Hematopoietic multipotent progenitor cell treated with erythropoietin and hydrocortisone succinate and interleukin-3 and kit ligand, for 8 days (in vitro differentiated cells): ENCODE results near the gene PCDHA5.

Experiments used
- DNase-seq: peaks from one replicate; pipeline ENCODE4 v3.0.0-alpha.2; 2015

The PCDHA5 gene

DNA sequence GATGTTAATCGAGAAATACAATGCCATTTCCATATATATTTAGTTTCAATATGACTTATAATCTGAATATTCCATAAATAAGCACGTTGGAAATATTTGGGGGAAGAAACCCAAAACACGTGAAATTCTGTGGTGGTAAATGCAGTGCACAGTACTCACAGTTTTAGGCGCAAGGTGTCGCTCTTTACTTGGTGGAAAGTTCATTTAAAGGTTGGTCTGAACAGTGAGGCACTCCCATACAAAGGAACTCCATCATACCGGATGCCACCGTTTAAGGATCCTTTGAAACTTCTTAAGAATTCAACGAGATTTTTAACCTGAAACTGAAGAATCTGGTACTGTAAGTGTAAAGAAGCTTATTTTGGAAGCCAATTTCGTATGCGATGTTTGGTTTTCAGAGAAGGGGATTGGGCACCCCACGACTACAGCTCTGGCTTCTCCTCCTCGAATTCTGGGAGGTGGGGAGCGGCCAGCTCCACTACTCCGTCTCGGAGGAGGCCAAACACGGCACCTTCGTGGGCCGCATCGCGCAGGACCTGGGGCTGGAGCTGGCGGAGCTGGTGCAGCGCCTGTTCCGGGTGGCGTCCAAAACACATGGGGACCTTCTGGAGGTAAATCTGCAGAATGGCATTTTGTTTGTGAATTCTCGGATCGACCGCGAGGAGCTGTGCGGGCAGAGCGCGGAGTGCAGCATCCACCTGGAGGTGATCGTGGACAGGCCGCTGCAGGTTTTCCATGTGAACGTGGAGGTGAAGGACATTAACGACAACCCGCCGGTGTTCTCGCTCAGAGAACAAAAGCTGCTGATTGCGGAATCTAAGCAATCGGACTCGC is 47.5 kb downstream of the PCDHA5 start, which contains the start of gene PCDHA11:
Gene PCDHA11 (plus strand): TSS at position 237 of the 834 bp plus-strand sequence. CDS start 147 bp downstream, at position 384.
- DNase-seq, result no peak

DNA sequence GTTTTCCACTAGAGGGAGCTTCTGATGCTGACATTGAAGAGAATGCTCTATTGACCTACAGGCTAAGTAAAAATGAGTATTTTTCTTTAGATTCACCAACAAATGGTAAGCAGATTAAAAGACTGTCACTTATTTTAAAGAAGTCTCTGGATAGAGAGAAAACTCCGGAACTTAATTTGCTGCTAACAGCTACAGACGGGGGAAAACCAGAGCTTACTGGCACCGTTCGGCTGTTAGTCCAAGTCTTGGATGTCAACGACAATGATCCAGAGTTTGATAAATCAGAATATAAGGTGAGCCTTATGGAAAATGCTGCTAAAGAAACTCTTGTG is 48.1 kb downstream of the PCDHA5 start:
- no peak for DNase-seq

- DNase-seq, result no peak
These were observed 49.1 kb downstream of the PCDHA5 start for GRCh38 chr5:140870221-140871201.
